ENCODE measurements around the gene CARHSP1. TPM values are rescaled to one million over a fixed set of nuclear protein-coding genes. Genes with fewer than 3 reads are reported as not detected.
"Not testable (repeated sequence)": the region's sequence is repeated elsewhere in the genome, so short reads cannot be mapped to it uniquely, and the experiment has no call there.

The CARHSP1 gene
- total RNA-seq (10 to 100 TPM; 32.1 to 79.5 (median 52.8) TPM), polyA plus RNA-seq (100 to 1,000 TPM; 121 to 154 (median 134) TPM)

- peak within 1 kb of the TSS; percentile 52 to 82 (median 66) for H3K4me3 ChIP-seq
- peaks cover 0 to 52% (median 45%) of the 10 kb centered on the region in 4 donors for H3K4me1 ChIP-seq
- WGBS, 2 donors, result 1% methylated on average over 83 of the region's 83 CpGs
- H3K27ac ChIP-seq, result peak within 1 kb of the TSS; percentile 74 to 89 (median 84)
- intact Hi-C loops (cut with DNase I), result loop anchor here (5.0 kb wide), 2 partner anchors 71 to 196 kb away; partner anchors contain the start of genes ABAT, PMM2 and TMEM186
- peaks cover 0 to 15% (median 0%) of the 10 kb centered on the region in 3 donors for H3K27me3 ChIP-seq
- H3K36me3 ChIP-seq, result no peaks in the 10 kb centered on the region
- no peaks in the 10 kb centered on the region for H3K9me3 ChIP-seq
- peak; percentile 93 for DNase-seq
- TF ChIP-seq CTCF (IDR thresholded peaks at IDR 0.05) (no peak), POLR2AphosphoS5 (IDR thresholded peaks at IDR 0.05) (peak; percentile 63 to 78 (median 74)), POLR2A (IDR thresholded peaks at IDR 0.05) (peak; percentile 9 to 49)
These were observed at the start of gene CARHSP1 for GRCh38 chr16:8868416-8869211. Gene CARHSP1, minus strand, starts transcription at chr16:8869006. Its CDS starts 9,678 bp downstream, at chr16:8859328.

GRCh38 chr16:8917336-8917735, 48.5 kb upstream of the CARHSP1 start:
- WGBS, 2 donors, result 83 to 93% methylated on average over 10 of the region's 10 CpGs
- H3K27ac ChIP-seq; H3K9me3 ChIP-seq; H3K4me3 ChIP-seq; DNase-seq; intact Hi-C loops (cut with DNase I); H3K27me3 ChIP-seq; H3K4me1 ChIP-seq: not testable (repeated sequence)
- H3K36me3 ChIP-seq, result peaks cover 4 to 100% (median 52%) of the 10 kb centered on the region in 4 donors

GRCh38 chr16:8916541-8917225, 47.9 kb upstream of the CARHSP1 start:
- H3K9me3 ChIP-seq, result no peaks in the 10 kb centered on the region
- no peaks in the 10 kb centered on the region for H3K27me3 ChIP-seq
- H3K36me3 ChIP-seq, result peaks cover 4 to 100% (median 49%) of the 10 kb centered on the region in 4 donors
- no peak for DNase-seq
- H3K27ac ChIP-seq, result no peak overlapping the region
- no peak for TF ChIP-seq POLR2AphosphoS5 (IDR thresholded peaks at IDR 0.05)
- no peak for TF ChIP-seq POLR2A (IDR thresholded peaks at IDR 0.05)
- no peak for TF ChIP-seq EP300 (IDR thresholded peaks at IDR 0.05)
- no peak for TF ChIP-seq CTCF (IDR thresholded peaks at IDR 0.05)
- no peak overlapping the region for H3K4me3 ChIP-seq
- no peaks in the 10 kb centered on the region for H3K4me1 ChIP-seq
- WGBS, 2 donors, result 79 to 88% methylated on average over 5 of the region's 5 CpGs
- intact Hi-C loops (cut with DNase I), result no loop called here

- TF ChIP-seq EP300 (IDR thresholded peaks at IDR 0.05) (no peak), POLR2A (IDR thresholded peaks at IDR 0.05) (no peak), CTCF (IDR thresholded peaks at IDR 0.05) (no peak), POLR2AphosphoS5 (IDR thresholded peaks at IDR 0.05) (no peak)
- Histone ChIP-seq H3K4me3 (no peak overlapping the region), H3K27ac (no peak overlapping the region), H3K4me1 (no peaks in the 10 kb centered on the region), H3K9me3 (no peaks in the 10 kb centered on the region), H3K27me3 (no peaks in the 10 kb centered on the region), H3K36me3 (peaks cover 4 to 100% (median 49%) of the 10 kb centered on the region in 4 donors)
- WGBS, 2 donors, result 71 to 87% methylated on average over 7 of the region's 7 CpGs
- DNase-seq, result no peak
- intact Hi-C loops (cut with DNase I), result no loop called here
These were observed 47.0 kb upstream of the CARHSP1 start for GRCh38 chr16:8915722-8916301.

- no peaks in the 10 kb centered on the region for H3K4me1 ChIP-seq
- H3K27ac ChIP-seq, result no peak overlapping the region
- H3K27me3 ChIP-seq, result no peaks in the 10 kb centered on the region
- no peak overlapping the region for H3K4me3 ChIP-seq
- 93 to 94% methylated on average over 3 of the region's 3 CpGs for WGBS, 2 donors
- DNase-seq, result no peak
- H3K36me3 ChIP-seq, result peaks cover 4 to 100% (median 52%) of the 10 kb centered on the region in 4 donors
- no peaks in the 10 kb centered on the region for H3K9me3 ChIP-seq
- TF ChIP-seq POLR2A (IDR thresholded peaks at IDR 0.05), result no peak
- TF ChIP-seq POLR2AphosphoS5 (IDR thresholded peaks at IDR 0.05), result no peak
- TF ChIP-seq CTCF (IDR thresholded peaks at IDR 0.05), result no peak
- no peak for TF ChIP-seq EP300 (IDR thresholded peaks at IDR 0.05)
- intact Hi-C loops (cut with DNase I), result no loop called here
These were observed 45.3 kb upstream of the CARHSP1 start for GRCh38 chr16:8914098-8914497.
